Measurements from ENCODE around the gene CLPSL2. TPM values are rescaled to one million over a fixed set of nuclear protein-coding genes. Genes with fewer than 3 reads are reported as not detected.

Gene CLPSL2
- total RNA-seq, 1 donor: not detected

DNA sequence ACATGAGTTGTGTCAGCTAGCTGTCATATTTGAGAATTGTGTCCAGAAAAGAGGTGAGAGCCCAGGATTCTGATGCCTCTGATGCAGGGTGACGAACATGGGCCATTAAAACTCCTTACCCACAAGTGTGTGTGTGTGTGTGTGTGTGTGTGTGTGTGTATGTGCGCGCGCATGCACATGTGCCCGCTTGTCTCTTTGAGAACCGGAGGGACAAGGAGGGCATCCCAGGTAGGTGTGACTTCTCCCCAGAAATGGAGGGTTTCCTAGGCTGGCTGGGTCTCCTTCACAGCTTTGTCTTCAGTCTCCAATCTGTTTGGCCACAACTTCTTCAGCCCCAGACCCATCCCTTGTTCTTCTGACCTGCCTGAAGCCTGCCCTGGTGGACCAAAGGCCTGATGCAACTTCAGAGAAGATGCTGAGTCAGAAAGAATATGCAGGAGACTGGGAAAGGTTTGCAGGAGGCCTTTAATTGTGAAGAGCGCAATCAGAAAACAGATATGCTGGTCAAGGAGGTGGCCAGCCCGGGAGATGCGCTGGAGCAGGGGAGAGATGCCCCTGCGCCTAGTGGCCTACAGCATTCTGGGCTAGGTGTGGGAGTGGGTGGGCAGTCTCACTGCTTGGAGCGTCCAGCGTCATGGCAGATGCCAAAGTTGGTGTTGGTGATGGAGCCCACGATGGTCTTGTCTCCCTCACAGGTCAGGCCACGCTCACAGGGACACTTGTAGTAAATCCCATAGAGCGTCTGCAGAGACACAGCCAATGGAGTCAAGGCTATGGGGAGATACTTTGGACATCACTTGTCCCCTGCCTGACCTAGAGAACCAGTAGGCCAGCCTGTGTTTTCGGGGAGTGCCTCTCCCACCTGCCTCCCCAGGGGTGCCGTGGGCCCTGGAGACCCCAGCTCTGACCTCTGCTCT is 18.4 kb downstream of the CLPSL2 start:
- DNase-seq (ENCODE audit: low read depth): no peak
- no peak for TF ChIP-seq CTCF (IDR thresholded peaks at IDR 0.05; ENCODE audit: insufficient read depth, low read length)
- H3K4me3 ChIP-seq (ENCODE audit: low read depth, low read length): no peak overlapping the region

GRCh38 chr6:35795453-35796071 is 19.2 kb downstream of the CLPSL2 start:
- DNase-seq (ENCODE audit: low read depth): no peak
- no peak overlapping the region for H3K4me3 ChIP-seq (ENCODE audit: low read depth, low read length)
- no peak for TF ChIP-seq CTCF (IDR thresholded peaks at IDR 0.05; ENCODE audit: insufficient read depth, low read length)

DNA sequence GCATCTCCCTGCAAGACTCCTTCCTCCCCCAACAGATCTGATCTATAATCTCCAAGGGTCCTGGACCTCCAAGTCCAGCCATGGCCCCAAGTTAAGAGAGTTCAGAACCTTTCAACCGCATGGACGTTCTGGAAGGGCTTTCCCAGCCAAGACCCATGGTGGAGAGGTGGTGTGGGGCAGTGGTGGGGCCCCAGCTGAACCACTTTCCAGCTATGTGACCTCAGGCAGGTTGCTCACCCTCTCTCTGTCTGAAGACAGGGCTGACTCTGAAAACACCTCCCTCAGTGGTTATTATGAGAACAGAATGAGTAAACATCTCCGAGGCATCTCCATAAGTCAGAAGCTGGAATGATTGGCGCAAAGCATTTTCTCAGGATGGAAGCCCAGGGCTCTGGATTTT is 19.8 kb downstream of the CLPSL2 start:
- DNase-seq (ENCODE audit: low read depth): no peak
- no peak for TF ChIP-seq CTCF (IDR thresholded peaks at IDR 0.05; ENCODE audit: insufficient read depth, low read length)
- H3K4me3 ChIP-seq (ENCODE audit: low read depth, low read length): no peak overlapping the region

- no peak for TF ChIP-seq CTCF (IDR thresholded peaks at IDR 0.05; ENCODE audit: insufficient read depth, low read length)
- H3K4me3 ChIP-seq (ENCODE audit: low read depth, low read length): no peak overlapping the region
- no peak for DNase-seq (ENCODE audit: low read depth)
Observed at GRCh38 chr6:35797837-35798526, 21.6 kb downstream of the CLPSL2 start.

GRCh38 chr6:35798706-35799105 is 22.3 kb downstream of the CLPSL2 start:
- TF ChIP-seq CTCF (IDR thresholded peaks at IDR 0.05; ENCODE audit: insufficient read depth, low read length): no peak
- no peak for DNase-seq (ENCODE audit: low read depth)
- no peak overlapping the region for H3K4me3 ChIP-seq (ENCODE audit: low read depth, low read length)

DNA sequence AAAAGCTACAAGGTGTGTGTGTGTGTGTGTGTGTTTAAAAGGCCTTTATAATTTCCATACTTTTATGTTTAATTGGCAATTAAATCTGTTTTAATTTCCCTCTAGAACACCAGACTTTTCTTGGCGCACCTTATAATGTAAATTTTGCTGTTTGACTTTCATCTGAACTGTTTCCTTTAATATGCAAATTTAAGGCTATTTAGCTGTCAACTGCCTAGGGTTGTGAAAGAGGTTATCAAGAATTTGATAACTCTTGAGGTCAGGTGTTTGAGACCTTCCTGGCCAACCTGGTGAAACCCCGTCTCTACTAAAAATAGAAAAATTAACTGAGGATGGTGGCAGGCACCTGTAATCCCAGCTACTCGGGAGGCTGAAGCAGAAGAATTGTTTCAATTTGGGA is 24.8 kb downstream of the CLPSL2 start:
- DNase-seq (ENCODE audit: low read depth): no peak
- no peak for TF ChIP-seq CTCF (IDR thresholded peaks at IDR 0.05; ENCODE audit: insufficient read depth, low read length)
- no peak overlapping the region for H3K4me3 ChIP-seq (ENCODE audit: low read depth, low read length)

Data from fibroblast of the aortic adventitia (primary cell).